Memory B cell (primary cell): Measurements from ENCODE around the gene DCHS1.

ENCODE experiments used
- ATAC-seq: fragments of 150-1000 bp; cut with Tn5 transposase; 2 replicates; pipeline ENCODE4 v1.10.0; 2021; ENCODE audit warnings: low read depth, mild to moderate bottlenecking, moderate library complexity
- DNase-seq, 2 donors: peaks; one replicate each; pipeline ENCODE4 v3.0.0; 2022; ENCODE audit warnings: low spot score in 2 of 2
- H3K27ac Mint-ChIP-seq: one replicate; pipeline ENCODE4 v1.8.0; 2022; ENCODE audit warnings: mild to moderate bottlenecking, moderate library complexity, mixed read lengths
- H3K27me3 Mint-ChIP-seq: one replicate; pipeline ENCODE4 v1.8.0; 2022; ENCODE audit warnings: mixed read lengths
- H3K36me3 Mint-ChIP-seq: one replicate; pipeline ENCODE4 v1.8.0; 2022; ENCODE audit warnings: mild to moderate bottlenecking, mixed read lengths
- H3K4me1 Mint-ChIP-seq: one replicate; pipeline ENCODE4 v1.8.0; 2022; ENCODE audit warnings: mixed read lengths
- H3K4me3 Mint-ChIP-seq: one replicate; pipeline ENCODE4 v1.8.0; 2022; ENCODE audit warnings: mild to moderate bottlenecking, moderate library complexity, mixed read lengths
- H3K9me3 Mint-ChIP-seq: one replicate; pipeline ENCODE4 v1.8.0; 2022; ENCODE audit warnings: mixed read lengths

Gene DCHS1

DNA sequence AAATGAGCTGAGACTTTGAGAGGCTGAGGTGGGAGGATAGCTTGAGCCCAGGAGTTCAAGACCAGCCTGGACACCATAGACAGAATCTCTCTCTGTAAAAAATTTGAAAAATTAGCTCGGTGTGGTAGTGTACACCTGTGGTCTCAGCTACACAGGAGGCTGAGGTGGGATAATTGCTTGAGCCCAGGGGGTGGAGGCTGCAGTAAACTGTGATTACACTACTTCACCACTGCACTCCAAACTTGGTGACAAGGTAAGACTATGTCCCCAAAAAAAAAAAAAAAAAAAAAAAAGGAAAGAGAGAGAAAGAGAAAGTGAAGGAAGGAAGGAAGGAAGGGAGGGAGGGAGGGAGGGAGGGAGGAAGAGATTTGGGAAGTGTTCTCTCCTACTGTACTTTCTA is 77.5 kb downstream of the DCHS1 start:
- Mint-ChIP-seq H3K4me3 (no peak overlapping the region), H3K36me3 (peaks cover 27% of the 10 kb centered on the region), H3K27ac (no peak overlapping the region), H3K4me1 (peaks cover 2% of the 10 kb centered on the region), H3K27me3 (no peaks in the 10 kb centered on the region), H3K9me3 (peaks cover 5% of the 10 kb centered on the region)
- no peak for ATAC-seq
- no peak for DNase-seq

- ATAC-seq (no peak), DNase-seq (no peak)
- no peaks in the 10 kb centered on the region for H3K27me3 Mint-ChIP-seq
- H3K27ac Mint-ChIP-seq, result no peak overlapping the region
- no peaks in the 10 kb centered on the region for H3K9me3 Mint-ChIP-seq
- peaks cover 2% of the 10 kb centered on the region for H3K4me1 Mint-ChIP-seq
- H3K4me3 Mint-ChIP-seq, result no peak overlapping the region
- peaks cover 23% of the 10 kb centered on the region for H3K36me3 Mint-ChIP-seq
These were observed 78.9 kb downstream of the DCHS1 start for GRCh38 chr11:6576471-6577373.

GRCh38 chr11:6574816-6575715 is 80.5 kb downstream of the DCHS1 start:
- Mint-ChIP-seq H3K9me3 (no peaks in the 10 kb centered on the region), H3K4me3 (no peak overlapping the region), H3K36me3 (peaks cover 19% of the 10 kb centered on the region), H3K27ac (no peak overlapping the region), H3K27me3 (no peaks in the 10 kb centered on the region), H3K4me1 (peaks cover 2% of the 10 kb centered on the region)
- no peak for DNase-seq
- no peak for ATAC-seq

GRCh38 chr11:6572215-6572614 is 83.4 kb downstream of the DCHS1 start:
- Mint-ChIP-seq H3K36me3 (peaks cover 22% of the 10 kb centered on the region), H3K9me3 (no peaks in the 10 kb centered on the region), H3K4me1 (no peaks in the 10 kb centered on the region), H3K27me3 (no peaks in the 10 kb centered on the region), H3K27ac (no peak overlapping the region), H3K4me3 (no peak overlapping the region)
- DNase-seq, result no peak
- ATAC-seq, result no peak

DNA sequence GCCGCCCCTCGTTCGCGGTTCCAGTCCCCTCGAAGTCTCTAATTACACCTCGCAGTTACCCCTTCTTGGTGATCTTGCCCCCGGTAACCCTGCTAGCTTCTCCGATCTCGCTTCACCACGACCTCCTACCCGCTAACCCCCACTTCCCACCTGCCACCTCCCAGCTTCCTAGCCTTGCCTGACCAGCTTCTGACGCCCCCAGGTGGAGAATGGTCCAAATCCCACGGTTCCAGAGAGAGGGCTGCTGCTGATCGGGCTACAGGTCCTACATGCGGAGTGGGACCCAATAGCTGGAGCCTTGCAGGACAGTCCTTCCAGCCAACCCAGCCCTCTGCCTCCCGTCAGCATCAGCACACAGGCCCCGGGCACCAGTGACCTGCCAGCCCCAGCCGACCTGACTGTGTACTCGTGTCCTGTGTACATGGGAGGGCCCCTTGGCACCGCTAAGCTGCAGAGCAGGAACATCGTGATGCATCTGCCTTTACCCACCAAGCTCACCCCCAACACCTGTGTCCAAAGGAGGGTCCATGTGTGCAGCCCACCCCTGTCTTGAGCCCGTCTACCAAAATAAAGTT is 84.1 kb downstream of the DCHS1 start:
- no peak for ATAC-seq
- H3K36me3 Mint-ChIP-seq, result peaks cover 21% of the 10 kb centered on the region
- no peak overlapping the region for H3K4me3 Mint-ChIP-seq
- no peaks in the 10 kb centered on the region for H3K4me1 Mint-ChIP-seq
- H3K27me3 Mint-ChIP-seq, result no peaks in the 10 kb centered on the region
- no peak for DNase-seq
- H3K27ac Mint-ChIP-seq, result no peak overlapping the region
- H3K9me3 Mint-ChIP-seq, result no peaks in the 10 kb centered on the region
